HEK293 (cell line): Measurements from ENCODE around the gene SLC35B3.

ENCODE experiments used
- CTCF ChIA-PET: fragments of 350-600 bp; formaldehyde crosslinking; extraction: SDS; loops from one replicate; lab custom pipeline; 2021; ENCODE audit warnings: antibody characterized with exemption; lab: Yijun Ruan, JAX
- POLR2A ChIA-PET: fragments of 300-600 bp; formaldehyde crosslinking; extraction: SDS; loops from one replicate; lab custom pipeline; 2020; ENCODE audit warnings: antibody characterized with exemption, inconsistent platforms; lab: Yijun Ruan, JAX
- H3K27ac ChIP-seq: fragments of 200-500 bp; sonication (Bioruptor generic); 2 replicates; pipeline ENCODE4 v1.5.1; 2014; ENCODE audit warnings: low read depth, low read length, control low read depth, inconsistent platforms; ENCODE audit errors: extremely low read depth
- H3K36me3 ChIP-seq, 2 experiments: fragments of 200-500 bp in 1 of 2; sonication (Bioruptor generic) in 1 of 2; 1 replicate in 1 of 2; 2 replicates in 1 of 2; pipeline ENCODE4 v1.5.1; 2014 to 2017; ENCODE audit warnings: inconsistent platforms in 2 of 2, low read length in 2 of 2; ENCODE audit not compliant: control insufficient read depth in 2 of 2, insufficient read depth in 1 of 2
- H3K4me1 ChIP-seq: fragments of 200-500 bp; sonication (Bioruptor generic); 2 replicates; pipeline ENCODE4 v1.5.1; 2014; ENCODE audit warnings: mild to moderate bottlenecking, low read length, inconsistent platforms; ENCODE audit not compliant: control insufficient read depth, insufficient read depth
- H3K4me3 ChIP-seq: 2 replicates; pipeline ENCODE4 v1.5.1; 2011; ENCODE audit warnings: low read depth, mild to moderate bottlenecking, control low read depth, low read length, moderate library complexity
- H3K9me3 ChIP-seq: fragments of 200-500 bp; sonication (Bioruptor generic); 2 replicates; pipeline ENCODE4 v1.5.1; 2014; ENCODE audit warnings: low read depth, low read length, inconsistent platforms; ENCODE audit not compliant: control insufficient read depth, insufficient read depth
- KLF1 ChIP-seq: fragments of 450-650 bp; formaldehyde crosslinking; IDR thresholded peaks from 2 replicates; pipeline ENCODE4 v1.5.1; 2016; ENCODE audit warnings: missing biosample characterization, missing genetic modification characterization
- ZBTB17 ChIP-seq: fragments of 450-650 bp; formaldehyde crosslinking; IDR thresholded peaks from 2 replicates; pipeline ENCODE4 v1.5.1; 2016; ENCODE audit warnings: missing biosample characterization, missing genetic modification characterization
- ZNF133 ChIP-seq: fragments of 450-650 bp; formaldehyde crosslinking; IDR thresholded peaks from 2 replicates; pipeline ENCODE4 v1.5.1; 2016; ENCODE audit warnings: missing biosample characterization, missing genetic modification characterization
- ZNF140 ChIP-seq: fragments of 450-650 bp; formaldehyde crosslinking; IDR thresholded peaks from 2 replicates; pipeline ENCODE4 v1.5.1; 2016; ENCODE audit warnings: missing biosample characterization, missing genetic modification characterization
- ZNF2 ChIP-seq: fragments of 450-650 bp; formaldehyde crosslinking; IDR thresholded peaks from 2 replicates; pipeline ENCODE4 v1.5.1; 2016; ENCODE audit warnings: missing biosample characterization, missing genetic modification characterization
- ZNF311 ChIP-seq: fragments of 450-650 bp; formaldehyde crosslinking; IDR thresholded peaks from 2 replicates; pipeline ENCODE4 v1.5.1; 2017; ENCODE audit warnings: missing biosample characterization, missing genetic modification characterization, borderline replicate concordance
- ZNF350 ChIP-seq: fragments of 450-650 bp; formaldehyde crosslinking; IDR thresholded peaks from 2 replicates; pipeline ENCODE4 v1.5.0; 2017; ENCODE audit warnings: missing biosample characterization, mild to moderate bottlenecking, missing genetic modification characterization
- ZNF629 ChIP-seq: fragments of 450-650 bp; formaldehyde crosslinking; IDR thresholded peaks from 2 replicates; pipeline ENCODE4 v1.5.1; 2017; ENCODE audit warnings: missing biosample characterization, missing genetic modification characterization
- ZNF677 ChIP-seq: fragments of 450-650 bp; IDR thresholded peaks from 2 replicates; pipeline ENCODE4 v1.5.0; 2018; ENCODE audit warnings: missing biosample characterization, mild to moderate bottlenecking, missing genetic modification characterization, moderate library complexity
- ZNF843 ChIP-seq: fragments of 450-650 bp; formaldehyde crosslinking; IDR thresholded peaks from 2 replicates; pipeline ENCODE4 v1.5.1; 2016; ENCODE audit warnings: missing biosample characterization, missing genetic modification characterization
- ZSCAN23 ChIP-seq: fragments of 450-650 bp; formaldehyde crosslinking; IDR thresholded peaks from 2 replicates; pipeline ENCODE4 v1.5.1; 2016; ENCODE audit warnings: missing biosample characterization, missing genetic modification characterization
- TF ChIP-seq, protein P1 (sequence below): fragments of 450-650 bp; formaldehyde crosslinking; IDR thresholded peaks from 2 replicates; pipeline ENCODE4 v1.5.1; 2017; ENCODE audit warnings: missing biosample characterization, missing genetic modification characterization
- TF ChIP-seq, protein P2 (sequence below): fragments of 450-650 bp; formaldehyde crosslinking; IDR thresholded peaks from 2 replicates; pipeline ENCODE4 v1.5.1; 2017; ENCODE audit warnings: missing biosample characterization, missing genetic modification characterization
- TF ChIP-seq, protein P3 (sequence below): fragments of 450-650 bp; formaldehyde crosslinking; IDR thresholded peaks from 2 replicates; pipeline ENCODE4 v1.5.1; 2016; ENCODE audit warnings: missing biosample characterization, missing genetic modification characterization, low read depth
- TF ChIP-seq, protein P4 (sequence below): fragments of 450-650 bp; formaldehyde crosslinking; IDR thresholded peaks from 2 replicates; pipeline ENCODE4 v1.5.1; 2016; ENCODE audit warnings: missing biosample characterization, missing genetic modification characterization, borderline replicate concordance
- TF ChIP-seq, protein P5 (sequence below): fragments of 450-650 bp; formaldehyde crosslinking; IDR thresholded peaks from 2 replicates; pipeline ENCODE4 v1.5.1; 2016; ENCODE audit warnings: missing biosample characterization, missing genetic modification characterization

SLC35B3 gene

DNA sequence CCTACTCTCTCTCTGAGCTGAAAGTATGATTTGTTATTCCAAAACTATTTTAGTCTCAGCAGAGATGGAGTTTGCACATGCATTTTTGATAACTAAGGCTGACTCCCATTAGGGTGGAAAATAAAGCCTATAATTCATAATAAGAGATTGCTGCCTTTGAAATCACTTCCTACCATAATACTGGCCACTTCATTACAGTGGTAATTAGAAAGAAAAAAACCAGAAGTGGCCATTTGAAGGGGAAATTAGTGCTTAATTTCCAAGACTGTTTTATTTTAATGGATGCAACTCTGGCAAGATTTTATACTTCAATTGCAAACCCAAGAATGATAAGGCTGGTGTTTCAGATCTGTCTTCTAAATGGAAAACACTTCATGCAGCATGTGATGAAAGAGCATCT, 43.4 kb downstream of the SLC35B3 start:
- Histone ChIP-seq H3K9me3 (no peaks in the 10 kb centered on the region), H3K4me3 (no peak overlapping the region), H3K27ac (no peak overlapping the region), H3K36me3 (no peaks in the 10 kb centered on the region), H3K4me1 (no peaks in the 10 kb centered on the region)
- TF ChIP-seq ZNF311: no peak
- no peak for TF ChIP-seq ZNF140 (tag by site-specific recombination)
- ChIA-PET CTCF (no interaction called here), POLR2A (no interaction called here)

DNA sequence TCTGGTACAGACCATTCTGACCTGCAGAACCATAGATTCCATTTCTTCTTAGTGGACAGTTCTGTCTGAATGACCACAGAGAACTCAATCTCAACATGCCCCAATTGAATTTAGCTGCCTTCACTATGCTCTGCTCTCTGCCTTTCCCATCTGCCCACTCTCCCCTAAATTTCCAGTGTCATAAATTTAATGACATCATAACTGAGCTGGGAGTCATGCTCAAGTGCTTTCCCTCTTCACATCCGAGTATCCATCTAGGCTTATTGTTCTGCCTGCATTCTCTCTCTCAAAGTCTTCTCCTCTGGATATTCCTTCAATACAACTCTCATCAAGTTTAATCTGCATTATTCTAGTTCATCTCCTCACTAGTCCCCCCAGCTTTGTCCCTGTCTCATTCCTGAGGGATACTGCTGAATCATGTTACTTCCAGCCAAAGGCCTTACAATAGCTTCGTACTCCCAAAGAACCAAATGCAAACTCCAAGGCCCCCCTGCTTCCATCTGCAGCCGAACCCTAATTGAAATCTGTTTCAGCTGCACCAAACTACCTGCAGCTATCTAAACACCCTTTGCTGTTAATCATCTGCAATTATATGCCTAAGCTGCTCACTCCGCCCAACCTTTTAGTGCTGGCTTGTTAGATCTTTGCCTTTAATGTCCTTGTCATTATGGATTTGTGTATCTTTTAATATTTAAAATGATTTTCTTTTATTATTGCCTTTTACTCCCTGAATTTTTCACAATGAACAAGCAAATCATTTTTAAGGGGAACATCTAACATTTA, 46.1 kb downstream of the SLC35B3 start:
- CTCF ChIA-PET: interaction anchor here (0.6 kb wide), 2 partner anchors 110 to 667 kb away, joined by 3 to 4 read pairs; no protein-coding TSS in a partner anchor
- TF ChIP-seq KLF1 (tag by site-specific recombination): 0 out of 2 replicates have a peak, but pooled peaks have one; percentile 25
- no peak for TF ChIP-seq ZNF133
- TF ChIP-seq, protein P1, sequence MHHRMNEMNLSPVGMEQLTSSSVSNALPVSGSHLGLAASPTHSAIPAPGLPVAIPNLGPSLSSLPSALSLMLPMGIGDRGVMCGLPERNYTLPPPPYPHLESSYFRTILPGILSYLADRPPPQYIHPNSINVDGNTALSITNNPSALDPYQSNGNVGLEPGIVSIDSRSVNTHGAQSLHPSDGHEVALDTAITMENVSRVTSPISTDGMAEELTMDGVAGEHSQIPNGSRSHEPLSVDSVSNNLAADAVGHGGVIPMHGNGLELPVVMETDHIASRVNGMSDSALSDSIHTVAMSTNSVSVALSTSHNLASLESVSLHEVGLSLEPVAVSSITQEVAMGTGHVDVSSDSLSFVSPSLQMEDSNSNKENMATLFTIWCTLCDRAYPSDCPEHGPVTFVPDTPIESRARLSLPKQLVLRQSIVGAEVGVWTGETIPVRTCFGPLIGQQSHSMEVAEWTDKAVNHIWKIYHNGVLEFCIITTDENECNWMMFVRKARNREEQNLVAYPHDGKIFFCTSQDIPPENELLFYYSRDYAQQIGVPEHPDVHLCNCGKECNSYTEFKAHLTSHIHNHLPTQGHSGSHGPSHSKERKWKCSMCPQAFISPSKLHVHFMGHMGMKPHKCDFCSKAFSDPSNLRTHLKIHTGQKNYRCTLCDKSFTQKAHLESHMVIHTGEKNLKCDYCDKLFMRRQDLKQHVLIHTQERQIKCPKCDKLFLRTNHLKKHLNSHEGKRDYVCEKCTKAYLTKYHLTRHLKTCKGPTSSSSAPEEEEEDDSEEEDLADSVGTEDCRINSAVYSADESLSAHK (tag by site-specific recombination): no peak
- peak; percentile 48; the same call in 1 of the 2 replicates for TF ChIP-seq ZBTB17 (tag by site-specific recombination)
- TF ChIP-seq ZSCAN23 (tag by site-specific recombination): no peak
- TF ChIP-seq ZNF677 (tag by site-specific recombination): no peak
- TF ChIP-seq, protein P2, sequence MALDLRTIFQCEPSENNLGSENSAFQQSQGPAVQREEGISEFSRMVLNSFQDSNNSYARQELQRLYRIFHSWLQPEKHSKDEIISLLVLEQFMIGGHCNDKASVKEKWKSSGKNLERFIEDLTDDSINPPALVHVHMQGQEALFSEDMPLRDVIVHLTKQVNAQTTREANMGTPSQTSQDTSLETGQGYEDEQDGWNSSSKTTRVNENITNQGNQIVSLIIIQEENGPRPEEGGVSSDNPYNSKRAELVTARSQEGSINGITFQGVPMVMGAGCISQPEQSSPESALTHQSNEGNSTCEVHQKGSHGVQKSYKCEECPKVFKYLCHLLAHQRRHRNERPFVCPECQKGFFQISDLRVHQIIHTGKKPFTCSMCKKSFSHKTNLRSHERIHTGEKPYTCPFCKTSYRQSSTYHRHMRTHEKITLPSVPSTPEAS (tag by site-specific recombination): no peak
- TF ChIP-seq, protein P3, sequence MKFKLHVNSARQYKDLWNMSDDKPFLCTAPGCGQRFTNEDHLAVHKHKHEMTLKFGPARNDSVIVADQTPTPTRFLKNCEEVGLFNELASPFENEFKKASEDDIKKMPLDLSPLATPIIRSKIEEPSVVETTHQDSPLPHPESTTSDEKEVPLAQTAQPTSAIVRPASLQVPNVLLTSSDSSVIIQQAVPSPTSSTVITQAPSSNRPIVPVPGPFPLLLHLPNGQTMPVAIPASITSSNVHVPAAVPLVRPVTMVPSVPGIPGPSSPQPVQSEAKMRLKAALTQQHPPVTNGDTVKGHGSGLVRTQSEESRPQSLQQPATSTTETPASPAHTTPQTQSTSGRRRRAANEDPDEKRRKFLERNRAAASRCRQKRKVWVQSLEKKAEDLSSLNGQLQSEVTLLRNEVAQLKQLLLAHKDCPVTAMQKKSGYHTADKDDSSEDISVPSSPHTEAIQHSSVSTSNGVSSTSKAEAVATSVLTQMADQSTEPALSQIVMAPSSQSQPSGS (tag by site-specific recombination): peak; percentile 85
- TF ChIP-seq, protein P4, sequence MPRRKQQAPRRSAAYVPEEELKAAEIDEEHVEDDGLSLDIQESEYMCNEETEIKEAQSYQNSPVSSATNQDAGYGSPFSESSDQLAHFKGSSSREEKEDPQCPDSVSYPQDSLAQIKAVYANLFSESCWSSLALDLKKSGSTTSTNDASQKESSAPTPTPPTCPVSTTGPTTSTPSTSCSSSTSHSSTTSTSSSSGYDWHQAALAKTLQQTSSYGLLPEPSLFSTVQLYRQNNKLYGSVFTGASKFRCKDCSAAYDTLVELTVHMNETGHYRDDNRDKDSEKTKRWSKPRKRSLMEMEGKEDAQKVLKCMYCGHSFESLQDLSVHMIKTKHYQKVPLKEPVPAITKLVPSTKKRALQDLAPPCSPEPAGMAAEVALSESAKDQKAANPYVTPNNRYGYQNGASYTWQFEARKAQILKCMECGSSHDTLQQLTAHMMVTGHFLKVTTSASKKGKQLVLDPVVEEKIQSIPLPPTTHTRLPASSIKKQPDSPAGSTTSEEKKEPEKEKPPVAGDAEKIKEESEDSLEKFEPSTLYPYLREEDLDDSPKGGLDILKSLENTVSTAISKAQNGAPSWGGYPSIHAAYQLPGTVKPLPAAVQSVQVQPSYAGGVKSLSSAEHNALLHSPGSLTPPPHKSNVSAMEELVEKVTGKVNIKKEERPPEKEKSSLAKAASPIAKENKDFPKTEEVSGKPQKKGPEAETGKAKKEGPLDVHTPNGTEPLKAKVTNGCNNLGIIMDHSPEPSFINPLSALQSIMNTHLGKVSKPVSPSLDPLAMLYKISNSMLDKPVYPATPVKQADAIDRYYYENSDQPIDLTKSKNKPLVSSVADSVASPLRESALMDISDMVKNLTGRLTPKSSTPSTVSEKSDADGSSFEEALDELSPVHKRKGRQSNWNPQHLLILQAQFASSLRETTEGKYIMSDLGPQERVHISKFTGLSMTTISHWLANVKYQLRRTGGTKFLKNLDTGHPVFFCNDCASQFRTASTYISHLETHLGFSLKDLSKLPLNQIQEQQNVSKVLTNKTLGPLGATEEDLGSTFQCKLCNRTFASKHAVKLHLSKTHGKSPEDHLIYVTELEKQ (tag by site-specific recombination): no peak
- TF ChIP-seq ZNF843 (tag by site-specific recombination): no peak
- TF ChIP-seq ZNF2 (tag by site-specific recombination): no peak
- TF ChIP-seq, protein P5, sequence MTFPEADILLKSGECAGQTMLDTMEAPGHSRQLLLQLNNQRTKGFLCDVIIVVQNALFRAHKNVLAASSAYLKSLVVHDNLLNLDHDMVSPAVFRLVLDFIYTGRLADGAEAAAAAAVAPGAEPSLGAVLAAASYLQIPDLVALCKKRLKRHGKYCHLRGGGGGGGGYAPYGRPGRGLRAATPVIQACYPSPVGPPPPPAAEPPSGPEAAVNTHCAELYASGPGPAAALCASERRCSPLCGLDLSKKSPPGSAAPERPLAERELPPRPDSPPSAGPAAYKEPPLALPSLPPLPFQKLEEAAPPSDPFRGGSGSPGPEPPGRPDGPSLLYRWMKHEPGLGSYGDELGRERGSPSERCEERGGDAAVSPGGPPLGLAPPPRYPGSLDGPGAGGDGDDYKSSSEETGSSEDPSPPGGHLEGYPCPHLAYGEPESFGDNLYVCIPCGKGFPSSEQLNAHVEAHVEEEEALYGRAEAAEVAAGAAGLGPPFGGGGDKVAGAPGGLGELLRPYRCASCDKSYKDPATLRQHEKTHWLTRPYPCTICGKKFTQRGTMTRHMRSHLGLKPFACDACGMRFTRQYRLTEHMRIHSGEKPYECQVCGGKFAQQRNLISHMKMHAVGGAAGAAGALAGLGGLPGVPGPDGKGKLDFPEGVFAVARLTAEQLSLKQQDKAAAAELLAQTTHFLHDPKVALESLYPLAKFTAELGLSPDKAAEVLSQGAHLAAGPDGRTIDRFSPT (tag by site-specific recombination): no peak
- peak; percentile 44; the same call in 1 of the 2 replicates for TF ChIP-seq ZNF629 (tag by site-specific recombination)
- no peak for TF ChIP-seq ZNF350 (tag by site-specific recombination)
- POLR2A ChIA-PET: no interaction called here
- Histone ChIP-seq H3K27ac (no peak overlapping the region), H3K4me3 (no peak overlapping the region), H3K36me3 (no peaks in the 10 kb centered on the region), H3K4me1 (no peaks in the 10 kb centered on the region), H3K9me3 (no peaks in the 10 kb centered on the region)
